Measurements from ENCODE around the gene FLRT2.

Gene FLRT2

DNA sequence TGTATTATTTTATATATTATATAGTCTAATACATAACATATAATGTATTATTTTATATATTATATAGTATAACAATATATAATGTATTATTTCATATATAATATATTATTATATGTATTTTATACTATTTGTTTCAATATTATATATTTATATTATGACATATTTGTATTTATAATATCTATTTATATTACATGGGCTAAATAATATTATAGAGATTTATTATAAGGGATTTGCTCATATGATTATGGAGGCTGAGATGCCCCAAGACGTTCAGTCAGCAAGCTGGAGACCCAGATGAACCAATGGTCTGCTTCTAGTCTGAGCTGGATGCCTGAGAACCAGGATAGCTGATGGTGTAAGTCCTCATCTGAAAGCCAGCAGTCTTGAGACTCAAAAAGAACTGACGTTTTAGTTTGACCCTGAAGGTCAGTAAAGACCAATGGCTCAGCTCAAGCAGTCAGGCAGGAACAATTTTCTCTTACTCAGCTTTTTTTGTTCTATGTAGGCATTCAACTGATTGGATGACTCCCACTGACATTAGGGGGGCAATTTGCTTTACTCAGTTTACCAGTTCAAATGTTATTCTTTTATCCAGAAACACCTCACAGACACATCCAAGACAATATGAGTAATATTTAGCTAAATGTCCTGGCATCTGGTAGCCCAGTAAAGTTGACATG, 130.4 kb downstream of the FLRT2 start:
- DNase-seq (ENCODE audit: low read depth in 2 of 2): no peak

DNA sequence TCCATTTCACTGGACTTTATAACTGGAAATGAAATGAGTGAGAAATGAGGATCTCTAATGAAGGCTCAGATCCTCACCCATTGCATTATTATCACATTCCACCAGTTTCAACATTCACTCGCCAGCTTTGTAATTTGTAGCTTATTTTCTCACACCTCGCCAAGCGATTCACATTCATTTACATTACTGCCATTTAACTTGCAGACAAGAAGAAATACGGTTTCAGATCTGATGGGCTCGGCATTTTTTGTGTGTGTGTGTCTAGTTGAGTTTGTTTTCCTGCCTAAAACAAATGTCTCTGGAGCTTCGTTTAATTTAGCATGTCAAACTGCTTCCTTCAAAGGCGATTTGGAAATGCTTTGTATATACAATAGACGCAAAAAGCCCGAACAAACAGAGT, 132.2 kb downstream of the FLRT2 start:
- no peak for DNase-seq (ENCODE audit: low read depth in 2 of 2)

DNA sequence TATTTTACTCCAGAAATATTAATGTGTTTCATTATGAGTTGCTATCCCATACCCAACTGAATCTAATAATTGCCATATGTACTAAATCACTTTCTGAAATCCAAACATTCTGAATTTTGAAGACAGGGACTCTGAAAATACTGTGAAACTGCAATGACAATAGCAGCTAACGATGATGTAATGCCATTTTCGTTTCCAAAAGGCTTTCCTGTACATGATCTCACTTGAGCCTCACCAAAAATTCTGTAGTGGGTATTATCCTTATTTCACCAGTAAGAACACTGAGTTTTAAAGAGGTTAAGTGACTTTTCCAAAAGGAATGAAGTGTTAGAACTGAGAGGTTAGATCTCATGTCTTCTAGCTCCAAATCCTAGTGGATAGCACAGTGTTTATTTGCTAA, 133.3 kb downstream of the FLRT2 start:
- DNase-seq (ENCODE audit: low read depth in 2 of 2): no peak

DNA sequence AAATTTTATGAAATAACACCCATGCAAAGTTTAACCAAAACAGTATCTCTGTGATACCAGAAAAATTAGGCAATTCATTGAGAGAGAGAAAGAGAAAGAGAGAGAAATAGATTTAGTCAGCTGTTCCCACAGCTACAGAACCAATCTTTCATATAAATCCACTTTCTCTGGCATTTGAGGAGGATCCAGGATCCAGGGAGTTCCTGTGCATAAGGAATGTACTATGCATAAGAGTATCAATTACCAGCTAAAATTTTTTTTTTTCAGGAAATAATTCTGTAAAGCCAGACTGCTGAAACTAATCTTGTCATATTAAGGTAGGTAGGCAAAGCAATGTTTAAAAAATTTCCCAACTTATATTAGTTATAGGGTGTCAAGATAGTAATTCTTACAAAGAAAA, 133.7 kb downstream of the FLRT2 start:
- no peak for DNase-seq (ENCODE audit: low read depth in 2 of 2)

DNA sequence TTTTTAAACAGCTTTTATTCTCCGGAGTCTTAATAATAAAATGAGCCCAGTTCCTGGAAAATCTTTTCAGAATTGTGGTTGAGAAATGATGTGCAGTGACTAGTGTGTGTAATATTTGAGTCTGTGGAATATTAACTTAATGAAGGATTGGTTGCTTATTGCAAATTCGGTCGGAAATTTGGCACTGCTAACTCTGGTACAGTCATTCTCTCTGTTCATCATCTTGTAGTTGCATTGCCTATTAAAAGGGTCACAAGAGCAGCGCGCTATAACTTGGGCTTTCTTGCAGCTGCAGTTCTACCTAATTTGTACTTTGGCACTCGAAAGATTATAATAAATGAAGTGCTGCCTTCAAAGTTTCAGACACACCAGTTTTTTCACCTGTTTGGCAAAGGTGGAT, 146.0 kb downstream of the FLRT2 start:
- DNase-seq (ENCODE audit: low read depth in 2 of 2): no peak

DNA sequence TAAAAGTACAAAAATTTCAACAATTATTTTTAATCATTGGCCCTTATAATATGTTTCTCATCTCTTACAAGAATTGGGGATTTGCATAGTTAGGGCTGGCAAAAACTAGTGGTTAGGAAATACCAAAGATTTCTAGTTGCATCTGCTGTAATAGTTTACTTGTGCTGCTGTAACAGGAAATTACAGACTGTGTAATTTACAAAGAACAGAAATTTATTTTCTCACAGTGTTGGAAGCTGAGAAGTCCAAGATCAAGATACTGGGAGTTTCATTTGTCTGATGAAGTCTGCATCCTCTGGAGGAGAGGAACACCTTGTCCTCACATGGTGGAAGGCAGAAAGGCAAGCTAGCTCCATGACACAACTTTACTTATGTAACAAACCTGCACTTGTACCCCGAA, 157.0 kb downstream of the FLRT2 start:
- DNase-seq (ENCODE audit: low read depth in 2 of 2): no peak

DNA sequence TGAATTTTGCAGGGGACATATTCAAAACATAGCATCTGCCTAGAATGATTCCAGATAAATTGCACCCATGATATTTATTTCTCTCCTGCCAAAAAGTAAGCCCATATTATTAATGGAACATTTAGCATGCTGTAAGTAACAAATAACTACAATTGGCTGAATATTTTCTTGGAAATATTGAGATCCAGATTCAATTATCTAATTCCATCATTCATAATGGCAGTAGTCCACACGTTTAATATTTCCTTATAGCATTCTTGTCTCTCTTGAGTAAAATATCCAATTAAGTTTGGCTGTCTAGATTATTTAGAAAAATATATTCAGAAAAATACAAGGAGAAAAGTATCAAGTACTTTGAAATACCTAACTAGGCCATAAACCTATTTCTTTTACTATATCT, 157.5 kb downstream of the FLRT2 start:
- no peak for DNase-seq (ENCODE audit: low read depth in 2 of 2)

DNA sequence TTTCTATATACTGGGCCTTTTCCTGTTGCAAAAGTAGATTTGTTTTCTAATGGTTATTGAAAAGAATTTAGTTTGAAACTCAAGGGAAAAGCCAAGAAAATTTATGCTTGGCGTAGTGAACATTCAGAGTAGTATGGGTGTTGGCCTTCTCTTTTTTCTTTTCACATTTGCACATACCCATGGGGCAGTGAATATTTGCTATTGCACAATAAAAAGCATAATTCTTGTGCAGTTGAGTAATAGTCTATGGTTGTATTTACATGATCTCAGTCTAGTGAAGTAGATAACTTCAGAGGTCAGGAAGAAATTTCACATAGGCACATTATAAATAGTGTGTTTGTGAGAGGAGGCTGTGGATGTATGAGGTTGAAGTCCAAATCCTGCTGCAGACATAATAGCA, 158.1 kb downstream of the FLRT2 start:
- no peak for DNase-seq (ENCODE audit: low read depth in 2 of 2)

DNA sequence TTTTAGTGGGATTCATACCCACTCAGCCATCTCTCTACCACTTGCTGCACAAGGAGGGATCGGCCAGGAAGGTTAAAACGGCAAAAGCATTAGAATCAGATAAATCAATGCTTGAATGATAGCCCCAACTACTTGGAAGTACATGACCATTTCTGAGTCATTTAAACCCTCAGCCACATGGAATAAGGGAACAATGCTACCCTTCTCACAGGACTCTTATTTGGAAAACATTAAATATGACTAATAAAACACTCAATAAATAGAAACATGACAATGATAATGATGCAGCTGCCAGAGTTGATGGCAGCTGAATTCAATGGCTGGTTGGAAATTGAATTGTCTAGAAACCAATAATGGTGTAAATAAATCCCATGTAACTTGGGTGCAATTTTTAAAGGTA, 165.4 kb downstream of the FLRT2 start:
- DNase-seq (ENCODE audit: low read depth in 2 of 2): no peak

DNA sequence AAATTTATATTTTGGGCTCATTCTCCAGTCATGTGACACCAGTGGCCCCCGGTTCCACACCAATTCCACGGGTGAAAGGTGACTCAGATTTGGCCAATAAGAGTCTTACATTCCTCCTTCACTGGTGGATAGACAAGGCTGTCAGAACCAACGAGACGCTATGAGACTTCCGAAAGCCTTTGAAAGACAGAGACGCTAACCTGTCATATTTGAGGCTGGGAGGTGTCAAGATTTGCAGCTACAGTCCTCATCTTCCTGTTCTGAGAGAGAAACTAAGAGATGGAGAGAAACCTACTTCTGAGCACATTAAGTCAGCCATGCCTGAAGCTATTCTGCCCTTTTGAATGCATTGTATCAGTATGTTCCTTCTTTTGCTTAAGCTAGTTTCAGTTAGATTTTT, 171.2 kb downstream of the FLRT2 start:
- DNase-seq (ENCODE audit: low read depth in 2 of 2): no peak

DNA sequence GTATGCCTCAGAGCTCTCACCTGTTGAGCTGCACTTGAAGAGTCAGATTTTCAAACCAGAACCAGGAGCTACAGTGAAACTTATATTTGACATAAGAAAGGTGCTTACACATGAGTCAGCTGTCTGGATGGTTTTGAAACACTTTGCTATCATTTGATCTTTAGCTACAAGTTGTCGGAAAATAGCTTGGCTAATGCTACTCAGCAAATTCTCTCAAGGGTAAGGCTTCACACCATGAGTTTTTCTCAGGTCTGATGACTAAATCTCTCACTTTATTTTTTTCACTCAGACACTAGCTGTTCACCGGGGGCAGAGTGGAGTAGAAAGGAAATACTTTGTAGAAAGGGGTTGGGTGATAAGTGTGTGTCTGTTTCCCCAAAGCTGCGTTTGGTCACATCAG, 171.8 kb downstream of the FLRT2 start:
- no peak for DNase-seq (ENCODE audit: low read depth in 2 of 2)

DNA sequence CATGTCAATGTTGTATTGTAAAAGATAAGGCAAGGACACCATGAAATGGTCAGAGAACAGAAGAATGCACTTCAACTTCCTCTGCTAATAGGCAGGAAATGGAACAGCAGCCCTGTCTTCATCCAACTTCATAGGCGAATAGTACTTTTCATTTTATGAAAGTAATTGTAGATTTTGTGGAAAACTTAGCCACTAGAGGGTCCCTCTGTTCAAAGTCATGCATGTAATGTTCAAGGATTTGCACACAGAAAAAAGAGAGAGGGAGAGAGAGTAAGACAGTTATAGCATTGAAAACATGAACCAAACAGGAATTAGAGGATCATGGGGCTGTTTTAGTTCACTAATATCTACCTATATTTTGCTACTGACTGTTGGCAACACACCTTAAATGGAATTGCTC, 172.2 kb downstream of the FLRT2 start:
- DNase-seq (ENCODE audit: low read depth in 2 of 2): no peak

DNA sequence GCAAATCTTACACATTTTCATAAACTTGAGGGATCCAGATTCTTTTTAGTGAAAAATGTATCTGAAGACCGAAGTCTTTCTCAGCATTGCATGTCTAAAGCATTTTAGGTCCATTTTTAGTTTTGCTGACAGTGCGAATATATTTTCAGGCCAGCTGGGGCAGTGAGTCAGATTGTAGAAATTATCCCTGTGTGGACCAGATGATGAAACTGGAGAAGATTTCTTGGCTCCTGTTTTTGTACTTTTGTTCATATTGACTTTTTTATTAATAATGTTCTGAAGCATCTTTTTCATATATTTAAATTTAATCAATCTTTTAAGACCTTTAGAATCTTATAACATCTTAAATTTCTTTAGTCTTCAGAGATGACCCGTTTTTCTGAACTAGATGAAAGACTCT, 173.1 kb downstream of the FLRT2 start:
- DNase-seq (ENCODE audit: low read depth in 2 of 2): no peak
